NCI-H510A (cell line): Measurements from ENCODE around the gene OCIAD2.
"Not testable (repeated sequence)": the region's sequence is repeated elsewhere in the genome, so short reads cannot be mapped to it uniquely, and the experiment has no call there.

Experiments used
- DNase-seq: peaks from one replicate; lab custom pipeline; 2025; lab: John Stamatoyannopoulos, UW

Gene OCIAD2

GRCh38 chr4:48906206-48907173 is at the start of gene OCIAD2:
OCIAD2 (minus strand) TSS chr4:48906774; CDS start chr4:48904549, 2,225 bp downstream.
- peak; percentile 71 for DNase-seq

GRCh38 chr4:48954314-48954713 is 47.7 kb upstream of the OCIAD2 start:
- no peak for DNase-seq

DNA sequence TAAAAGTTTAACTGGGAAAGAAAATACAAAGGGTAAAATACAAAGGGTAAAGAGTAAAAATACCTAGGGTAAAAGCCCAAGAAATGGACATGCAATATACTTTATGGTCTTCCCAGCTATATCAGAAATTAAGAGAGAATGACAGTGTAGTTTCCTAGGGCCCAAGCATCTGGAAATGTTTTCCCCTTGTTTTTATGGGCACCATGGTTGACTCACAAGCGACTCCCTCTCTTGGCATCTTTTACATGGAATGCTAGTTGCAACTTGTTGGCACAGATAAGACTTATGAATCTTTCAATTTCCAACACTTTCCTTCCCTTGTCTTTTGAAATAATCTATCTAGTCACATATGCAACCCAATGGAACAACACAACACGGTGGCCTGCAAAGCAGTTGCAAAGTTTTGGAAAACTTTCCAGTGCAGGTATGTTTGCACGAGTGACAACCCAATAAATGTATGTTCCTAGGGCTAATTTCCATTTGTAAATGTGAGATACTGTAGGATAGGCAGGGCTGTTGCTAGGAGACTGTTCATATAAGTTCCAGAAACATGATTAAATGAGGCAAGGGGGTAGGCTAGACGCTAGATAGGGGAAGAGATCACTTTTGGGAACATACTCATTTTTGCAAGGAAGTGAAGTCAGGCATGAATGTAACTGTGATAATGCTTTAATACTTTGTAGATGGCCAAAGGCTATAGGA is 43.1 kb upstream of the OCIAD2 start:
- no peak for DNase-seq

- DNase-seq, result no peak
These were observed 42.5 kb upstream of the OCIAD2 start for GRCh38 chr4:48949086-48949485.

DNA sequence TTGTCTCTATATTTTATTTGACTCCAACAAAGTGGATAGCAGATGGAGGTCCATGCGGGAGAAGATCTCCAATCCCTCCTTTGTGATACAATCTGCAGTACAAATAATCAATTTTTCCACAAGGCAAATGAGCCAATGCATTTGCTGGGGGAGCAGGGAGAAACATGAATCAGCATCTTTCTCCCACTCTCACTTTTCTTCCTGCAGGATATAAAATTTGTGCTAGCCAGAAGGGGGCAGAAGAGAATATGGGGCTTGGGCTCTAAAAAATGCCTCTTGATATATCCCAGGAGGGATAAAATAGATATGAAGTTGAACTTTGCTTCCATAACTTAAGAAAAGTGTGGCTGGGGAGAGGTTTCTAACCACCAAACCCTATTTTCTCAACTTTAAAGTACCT is 41.2 kb upstream of the OCIAD2 start:
- no peak for DNase-seq

GRCh38 chr4:48945981-48946380 is 39.4 kb upstream of the OCIAD2 start:
- no peak for DNase-seq

DNA sequence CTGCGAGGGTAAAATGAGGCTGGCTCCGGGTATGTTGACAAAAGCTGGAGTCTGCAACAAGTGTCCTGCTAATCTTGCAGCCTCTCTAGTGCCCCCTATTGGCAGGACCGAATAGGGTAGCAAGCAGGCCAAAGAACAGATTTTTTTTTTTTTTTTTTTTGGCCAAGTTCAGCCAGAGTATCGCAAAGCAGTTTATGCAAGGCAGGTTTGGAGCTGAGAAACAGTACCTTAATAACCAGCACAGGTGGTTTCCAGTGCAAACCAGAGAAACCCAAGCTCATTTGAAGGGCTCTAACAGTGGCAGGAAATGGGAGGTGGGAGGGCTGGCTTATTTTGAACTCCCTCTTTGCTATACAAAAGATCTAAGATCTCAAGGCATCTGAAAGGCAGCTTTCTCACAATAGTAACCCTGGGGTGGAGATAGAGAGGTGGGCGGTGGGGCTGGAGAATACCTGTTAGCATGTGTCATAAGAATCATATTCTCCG is 38.2 kb upstream of the OCIAD2 start:
- DNase-seq, result no peak

GRCh38 chr4:48944252-48944651 is 37.7 kb upstream of the OCIAD2 start:
- no peak for DNase-seq

DNA sequence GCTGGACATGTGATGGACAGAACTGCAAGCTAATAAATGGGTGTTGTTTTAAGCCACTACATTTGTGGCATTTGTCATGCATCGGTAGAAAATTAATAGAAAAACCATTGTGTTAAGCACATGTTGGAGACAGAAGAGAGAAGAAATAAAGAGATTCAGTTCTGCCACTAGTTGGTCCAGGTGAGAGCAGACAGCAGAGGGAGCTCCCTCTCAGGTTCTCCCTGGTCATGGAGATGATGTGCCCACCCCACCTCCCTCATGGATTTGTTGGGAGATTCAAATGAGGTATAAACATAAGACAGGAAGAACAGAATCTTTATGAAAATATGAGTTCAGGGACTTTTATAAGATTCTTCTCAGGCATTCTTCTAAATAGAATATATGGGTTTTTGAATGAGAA is 36.8 kb upstream of the OCIAD2 start:
- no peak for DNase-seq

GRCh38 chr4:48939785-48940184 is 33.2 kb upstream of the OCIAD2 start:
- no peak for DNase-seq

- no peak for DNase-seq
These were observed 32.3 kb upstream of the OCIAD2 start for GRCh38 chr4:48938831-48939230.

DNA sequence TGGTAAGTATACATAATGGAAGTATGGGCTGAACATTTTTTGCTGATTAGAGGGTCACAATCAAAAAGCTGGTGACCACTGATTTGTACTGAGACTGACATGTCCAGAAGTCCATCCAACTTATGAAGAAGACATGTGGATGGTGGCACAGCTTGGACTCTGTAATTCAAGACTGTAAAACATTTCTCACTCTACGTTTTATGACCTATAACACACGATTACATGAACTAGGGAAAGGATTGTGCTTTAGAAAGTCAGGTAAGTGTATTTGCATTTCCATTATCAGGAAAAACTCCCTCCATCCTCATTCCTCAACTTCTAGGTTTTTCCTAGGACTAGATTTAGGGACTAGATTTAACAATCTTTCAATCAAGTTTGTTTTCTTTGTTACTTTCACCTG is 30.5 kb upstream of the OCIAD2 start:
- no peak for DNase-seq

DNA sequence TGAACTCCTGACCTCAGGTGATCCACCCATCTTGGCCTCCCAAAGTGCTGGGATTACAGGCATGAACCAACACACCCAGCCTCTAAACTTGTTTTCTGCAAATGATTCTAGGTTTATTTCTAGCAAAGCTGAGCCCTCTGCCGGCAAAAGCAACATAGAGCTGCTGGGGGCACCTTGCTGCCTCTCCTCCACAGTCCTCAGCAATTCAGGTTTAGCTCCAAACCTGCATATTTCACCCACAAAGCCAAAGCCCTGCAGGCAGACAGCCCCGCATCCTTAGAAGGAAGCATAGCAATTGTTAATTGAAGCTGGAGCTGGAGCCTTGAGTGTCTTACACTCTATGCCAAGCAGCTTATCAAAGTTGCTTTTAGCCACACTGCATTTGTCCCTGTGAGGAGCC is 24.9 kb upstream of the OCIAD2 start:
- DNase-seq, result no peak

DNA sequence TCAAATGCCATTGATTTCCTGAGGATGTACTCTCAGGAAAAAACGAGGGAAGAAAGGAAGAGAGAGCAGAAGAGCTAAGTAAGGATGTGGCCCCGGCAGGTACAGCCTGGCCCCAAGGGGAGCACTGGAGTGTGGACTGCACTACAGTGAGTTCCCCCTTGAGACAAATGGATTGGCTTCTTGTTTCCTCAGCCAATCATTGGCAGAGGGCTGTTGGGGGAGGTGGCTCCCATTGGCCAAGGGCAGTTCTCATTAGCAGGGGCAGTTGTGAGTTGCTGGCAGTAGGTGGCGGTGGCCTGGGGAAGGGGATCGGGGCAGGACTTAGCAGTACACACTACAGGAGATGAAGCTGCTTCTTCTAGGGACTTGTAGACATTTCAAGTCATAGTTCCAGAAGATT is 24.1 kb upstream of the OCIAD2 start:
- no peak for DNase-seq

- DNase-seq, result no peak
These were observed 17.8 kb upstream of the OCIAD2 start for GRCh38 chr4:48924416-48924815.

- not testable (repeated sequence) for DNase-seq
These were observed 16.5 kb upstream of the OCIAD2 start for GRCh38 chr4:48923065-48923464.

GRCh38 chr4:48914311-48914710 is 7.7 kb upstream of the OCIAD2 start:
- DNase-seq, result no peak

GRCh38 chr4:48913346-48913745 is 6.8 kb upstream of the OCIAD2 start:
- DNase-seq, result no peak

DNA sequence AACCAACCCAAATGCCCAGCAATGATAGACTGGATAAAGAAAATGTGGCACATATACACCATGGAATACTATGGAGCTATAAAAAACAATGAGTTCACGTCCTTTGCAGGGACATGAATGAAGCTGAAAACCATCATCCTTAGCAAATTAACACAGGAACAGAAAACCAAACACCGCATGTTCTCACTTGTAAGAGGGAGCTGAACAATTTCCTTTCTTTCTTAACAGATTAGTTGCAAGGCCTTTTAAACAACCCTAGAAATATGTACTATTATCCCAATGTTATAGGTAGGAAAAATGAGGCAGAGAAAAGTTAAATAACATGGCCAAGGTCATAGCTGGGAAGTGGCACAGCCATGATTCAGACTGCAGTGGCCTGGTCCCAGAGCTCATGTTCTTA is 5.8 kb upstream of the OCIAD2 start:
- DNase-seq, result no peak

DNA sequence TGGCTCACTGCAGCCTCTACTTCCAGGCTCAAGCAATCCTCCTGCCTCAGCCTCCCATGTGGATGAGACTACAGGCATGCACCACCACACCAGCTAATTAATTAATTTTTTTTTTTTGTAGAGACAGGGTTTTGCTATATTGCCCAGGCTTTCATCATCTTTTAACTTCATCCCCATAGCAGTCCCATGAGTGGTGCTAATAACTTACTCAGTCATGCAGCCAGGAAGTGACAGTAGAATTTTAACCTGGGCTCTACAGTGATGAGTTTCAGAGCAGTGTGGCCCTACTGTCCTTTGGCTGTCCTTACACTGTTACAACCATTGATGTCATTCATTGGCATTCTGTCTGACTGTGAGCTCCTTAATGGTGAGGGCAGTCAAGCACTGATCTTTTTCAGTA is 3.9 kb upstream of the OCIAD2 start:
- DNase-seq, result no peak

DNA sequence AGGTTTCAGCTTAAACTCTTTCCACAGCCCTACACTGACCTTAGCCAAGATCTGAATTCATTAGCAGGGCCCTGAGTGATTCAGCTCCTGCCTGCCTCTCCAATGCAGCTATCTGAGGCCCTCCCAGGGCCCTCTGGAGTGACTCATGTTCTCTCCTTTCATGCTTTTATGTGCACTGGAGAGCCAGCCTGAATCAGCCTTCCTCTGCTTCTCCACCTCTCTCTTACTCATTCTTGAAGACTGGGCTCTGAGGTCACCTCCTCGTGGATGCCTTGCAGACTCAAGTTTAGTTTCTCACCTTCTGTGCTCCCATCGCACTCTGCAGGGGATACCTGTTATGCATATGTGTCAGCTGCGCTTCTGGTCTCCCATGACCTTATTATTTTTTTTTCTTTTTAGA is 3.1 kb upstream of the OCIAD2 start:
- no peak for DNase-seq

GRCh38 chr4:48908687-48909086 is 2.1 kb upstream of the OCIAD2 start:
- DNase-seq, result no peak
